ENCODE measurements around the gene PGS1. TPM values are rescaled to one million over a fixed set of nuclear protein-coding genes. Genes with fewer than 3 reads are reported as not detected.

Gene PGS1
- total and polyA plus RNA-seq, 10 of the 15 experiments (the other 5 are each of a cell fraction or from before 2014, with no cell fraction given): 1.3 to 37.6 (median 27.4) TPM

DNA sequence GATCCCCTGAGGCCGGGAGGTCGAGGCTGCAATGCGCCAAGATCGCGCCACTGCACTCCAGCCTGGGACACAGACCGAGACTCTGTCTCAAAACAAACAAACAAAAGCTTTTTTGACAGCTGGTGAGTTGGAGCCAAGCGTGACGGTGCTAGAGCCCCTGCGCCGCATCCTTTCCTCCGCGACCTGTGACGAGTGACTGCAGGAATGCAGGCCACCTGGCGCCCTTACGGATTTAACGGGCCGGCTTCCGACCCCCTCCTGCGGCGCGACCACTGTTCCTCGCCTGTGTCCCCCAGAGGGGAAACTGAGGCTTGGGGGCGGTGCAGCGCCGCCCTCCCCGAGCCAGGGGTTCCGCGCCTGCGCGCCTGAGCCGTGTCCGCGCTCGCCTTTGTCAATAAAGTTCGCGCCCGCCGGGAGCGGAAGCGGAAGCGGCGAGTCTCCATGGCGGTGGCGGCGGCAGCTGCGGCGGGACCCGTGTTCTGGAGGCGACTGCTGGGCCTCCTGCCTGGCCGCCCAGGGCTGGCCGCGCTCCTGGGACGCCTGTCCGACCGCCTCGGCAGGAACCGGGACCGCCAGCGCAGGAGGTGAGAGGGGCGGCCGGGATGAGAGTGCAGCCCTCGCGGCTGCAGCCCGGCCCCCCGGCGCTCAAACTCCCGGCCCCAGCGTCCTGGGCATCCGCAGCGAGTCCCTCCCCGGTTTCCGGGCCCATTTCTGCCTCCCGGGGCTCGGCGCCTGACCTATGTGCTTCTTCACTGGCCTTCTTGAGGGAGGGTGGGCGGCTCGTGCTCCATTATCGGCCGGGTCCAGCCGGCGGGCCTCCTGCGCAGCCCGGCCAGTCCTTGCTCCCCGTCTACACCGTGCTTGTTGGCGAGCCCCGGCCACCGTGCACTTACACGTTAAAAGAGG, at the start of gene PGS1 (continued):
- TF ChIP-seq, protein P1, sequence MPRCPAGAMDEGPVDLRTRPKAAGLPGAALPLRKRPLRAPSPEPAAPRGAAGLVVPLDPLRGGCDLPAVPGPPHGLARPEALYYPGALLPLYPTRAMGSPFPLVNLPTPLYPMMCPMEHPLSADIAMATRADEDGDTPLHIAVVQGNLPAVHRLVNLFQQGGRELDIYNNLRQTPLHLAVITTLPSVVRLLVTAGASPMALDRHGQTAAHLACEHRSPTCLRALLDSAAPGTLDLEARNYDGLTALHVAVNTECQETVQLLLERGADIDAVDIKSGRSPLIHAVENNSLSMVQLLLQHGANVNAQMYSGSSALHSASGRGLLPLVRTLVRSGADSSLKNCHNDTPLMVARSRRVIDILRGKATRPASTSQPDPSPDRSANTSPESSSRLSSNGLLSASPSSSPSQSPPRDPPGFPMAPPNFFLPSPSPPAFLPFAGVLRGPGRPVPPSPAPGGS (IDR thresholded peaks at IDR 0.05; ENCODE audit: borderline replicate concordance, insufficient read depth, low read depth, low read length, poor library complexity, severe bottlenecking): no peak
- TF ChIP-seq SRF (IDR thresholded peaks at IDR 0.05; ENCODE audit: low read depth in 2 of 2, low read length in 2 of 2): 0 out of 4 replicates have a peak, but pooled peaks of 1 of the 2 experiments have one; percentile 65
- TF ChIP-seq, protein P2, sequence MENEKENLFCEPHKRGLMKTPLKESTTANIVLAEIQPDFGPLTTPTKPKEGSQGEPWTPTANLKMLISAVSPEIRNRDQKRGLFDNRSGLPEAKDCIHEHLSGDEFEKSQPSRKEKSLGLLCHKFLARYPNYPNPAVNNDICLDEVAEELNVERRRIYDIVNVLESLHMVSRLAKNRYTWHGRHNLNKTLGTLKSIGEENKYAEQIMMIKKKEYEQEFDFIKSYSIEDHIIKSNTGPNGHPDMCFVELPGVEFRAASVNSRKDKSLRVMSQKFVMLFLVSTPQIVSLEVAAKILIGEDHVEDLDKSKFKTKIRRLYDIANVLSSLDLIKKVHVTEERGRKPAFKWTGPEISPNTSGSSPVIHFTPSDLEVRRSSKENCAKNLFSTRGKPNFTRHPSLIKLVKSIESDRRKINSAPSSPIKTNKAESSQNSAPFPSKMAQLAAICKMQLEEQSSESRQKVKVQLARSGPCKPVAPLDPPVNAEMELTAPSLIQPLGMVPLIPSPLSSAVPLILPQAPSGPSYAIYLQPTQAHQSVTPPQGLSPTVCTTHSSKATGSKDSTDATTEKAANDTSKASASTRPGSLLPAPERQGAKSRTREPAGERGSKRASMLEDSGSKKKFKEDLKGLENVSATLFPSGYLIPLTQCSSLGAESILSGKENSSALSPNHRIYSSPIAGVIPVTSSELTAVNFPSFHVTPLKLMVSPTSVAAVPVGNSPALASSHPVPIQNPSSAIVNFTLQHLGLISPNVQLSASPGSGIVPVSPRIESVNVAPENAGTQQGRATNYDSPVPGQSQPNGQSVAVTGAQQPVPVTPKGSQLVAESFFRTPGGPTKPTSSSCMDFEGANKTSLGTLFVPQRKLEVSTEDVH (IDR thresholded peaks at IDR 0.05; ENCODE audit: low read depth, partially characterized antibody): peak; percentile 69
- TF ChIP-seq RELA (IDR thresholded peaks at IDR 0.05; ENCODE audit: borderline replicate concordance, partially characterized antibody): peak; percentile 74
- no peak for TF ChIP-seq TCF7 (IDR thresholded peaks at IDR 0.05; ENCODE audit: borderline replicate concordance)
- no peak for TF ChIP-seq ZNF217 (IDR thresholded peaks at IDR 0.05)
- TF ChIP-seq NFYA (IDR thresholded peaks at IDR 0.05; ENCODE audit: borderline replicate concordance, low read depth, low read length): no peak
- TF ChIP-seq ESRRA (IDR thresholded peaks at IDR 0.05; ENCODE audit: low read length): no peak; the same call in 1 of the 2 replicates
- TF ChIP-seq POLR2A (IDR thresholded peaks at IDR 0.05; ENCODE audit: low read depth, low read length): peak; percentile 86
- TF ChIP-seq CHD1 (IDR thresholded peaks at IDR 0.05; ENCODE audit: low read depth, low read length): no peak
- TF ChIP-seq, protein P3, sequence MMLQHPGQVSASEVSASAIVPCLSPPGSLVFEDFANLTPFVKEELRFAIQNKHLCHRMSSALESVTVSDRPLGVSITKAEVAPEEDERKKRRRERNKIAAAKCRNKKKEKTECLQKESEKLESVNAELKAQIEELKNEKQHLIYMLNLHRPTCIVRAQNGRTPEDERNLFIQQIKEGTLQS (IDR thresholded peaks at IDR 0.05; ENCODE audit: borderline replicate concordance, extremely low read depth, low read depth, low read length): peak; percentile 54; the same call in 1 of the 2 replicates
- TF ChIP-seq IKZF1 (conservative IDR thresholded peaks at IDR 0.05): peak; percentile 95
- TF ChIP-seq NRF1 (conservative IDR thresholded peaks at IDR 0.05; ENCODE audit: low read depth, low read length): peak; percentile 50
- peak in 1 of 2 experiments; percentile 27; a peak in 1 of 4 replicates for TF ChIP-seq IKZF2 (IDR thresholded peaks at IDR 0.05)
- no peak for TF ChIP-seq HDAC6 (IDR thresholded peaks at IDR 0.05; ENCODE audit: unreplicated experiment)
- peak; percentile 59; the same call in 1 of the 2 replicates for TF ChIP-seq TBL1XR1 (IDR thresholded peaks at IDR 0.05; ENCODE audit: low read depth, low read length)
- peak; percentile 80; the same call in 1 of the 2 replicates for TF ChIP-seq TAF1 (IDR thresholded peaks at IDR 0.05; ENCODE audit: borderline replicate concordance, low read depth, low read length)
- TF ChIP-seq, protein P4, sequence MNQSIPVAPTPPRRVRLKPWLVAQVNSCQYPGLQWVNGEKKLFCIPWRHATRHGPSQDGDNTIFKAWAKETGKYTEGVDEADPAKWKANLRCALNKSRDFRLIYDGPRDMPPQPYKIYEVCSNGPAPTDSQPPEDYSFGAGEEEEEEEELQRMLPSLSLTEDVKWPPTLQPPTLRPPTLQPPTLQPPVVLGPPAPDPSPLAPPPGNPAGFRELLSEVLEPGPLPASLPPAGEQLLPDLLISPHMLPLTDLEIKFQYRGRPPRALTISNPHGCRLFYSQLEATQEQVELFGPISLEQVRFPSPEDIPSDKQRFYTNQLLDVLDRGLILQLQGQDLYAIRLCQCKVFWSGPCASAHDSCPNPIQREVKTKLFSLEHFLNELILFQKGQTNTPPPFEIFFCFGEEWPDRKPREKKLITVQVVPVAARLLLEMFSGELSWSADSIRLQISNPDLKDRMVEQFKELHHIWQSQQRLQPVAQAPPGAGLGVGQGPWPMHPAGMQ (IDR thresholded peaks at IDR 0.05; ENCODE audit: borderline replicate concordance): no peak
- no peak for TF ChIP-seq WRNIP1 (IDR thresholded peaks at IDR 0.05; ENCODE audit: borderline replicate concordance, low read depth, low read length)
- TF ChIP-seq FOXM1 (IDR thresholded peaks at IDR 0.05; ENCODE audit: low read depth, low read length): no peak
- TF ChIP-seq CBFB (IDR thresholded peaks at IDR 0.05; ENCODE audit: low read depth): peak; percentile 75; the same call in 1 of the 2 replicates
- TF ChIP-seq NR2C2 (IDR thresholded peaks at IDR 0.05; ENCODE audit: borderline replicate concordance, control insufficient read depth, insufficient read length, low read depth): no peak
- TF ChIP-seq TCF12 (IDR thresholded peaks at IDR 0.05; ENCODE audit: low read depth, low read length): peak; percentile 73
- TF ChIP-seq MTA2 (IDR thresholded peaks at IDR 0.05; ENCODE audit: low read depth): no peak
